Measurements from ENCODE around the gene CENPV.

- TF ChIP-seq, protein P1, sequence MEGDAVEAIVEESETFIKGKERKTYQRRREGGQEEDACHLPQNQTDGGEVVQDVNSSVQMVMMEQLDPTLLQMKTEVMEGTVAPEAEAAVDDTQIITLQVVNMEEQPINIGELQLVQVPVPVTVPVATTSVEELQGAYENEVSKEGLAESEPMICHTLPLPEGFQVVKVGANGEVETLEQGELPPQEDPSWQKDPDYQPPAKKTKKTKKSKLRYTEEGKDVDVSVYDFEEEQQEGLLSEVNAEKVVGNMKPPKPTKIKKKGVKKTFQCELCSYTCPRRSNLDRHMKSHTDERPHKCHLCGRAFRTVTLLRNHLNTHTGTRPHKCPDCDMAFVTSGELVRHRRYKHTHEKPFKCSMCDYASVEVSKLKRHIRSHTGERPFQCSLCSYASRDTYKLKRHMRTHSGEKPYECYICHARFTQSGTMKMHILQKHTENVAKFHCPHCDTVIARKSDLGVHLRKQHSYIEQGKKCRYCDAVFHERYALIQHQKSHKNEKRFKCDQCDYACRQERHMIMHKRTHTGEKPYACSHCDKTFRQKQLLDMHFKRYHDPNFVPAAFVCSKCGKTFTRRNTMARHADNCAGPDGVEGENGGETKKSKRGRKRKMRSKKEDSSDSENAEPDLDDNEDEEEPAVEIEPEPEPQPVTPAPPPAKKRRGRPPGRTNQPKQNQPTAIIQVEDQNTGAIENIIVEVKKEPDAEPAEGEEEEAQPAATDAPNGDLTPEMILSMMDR (IDR thresholded peaks at IDR 0.05): no peak
- TF ChIP-seq EZH2 (IDR thresholded peaks at IDR 0.05): no peak
Measured at GRCh38 chr17:16300554-16300953, 52.7 kb downstream of the CENPV start.

Data from neural progenitor cell (in vitro differentiated cells).